Smooth muscle cell (in vitro differentiated cells): ENCODE data around the gene OR11H7. TPM values are rescaled to one million over a fixed set of nuclear protein-coding genes. Genes with fewer than 3 reads are reported as not detected.
"Not testable (repeated sequence)": the region's sequence is repeated elsewhere in the genome, so short reads cannot be mapped to it uniquely, and the experiment has no call there.

Experiments used
- DNase-seq: peaks from one replicate; lab custom pipeline; 2025; ENCODE audit not compliant: unreplicated experiment; lab: John Stamatoyannopoulos, UW
- H2AFZ ChIP-seq: fragments of 200-600 bp; sonication (generic); 2 replicates; pipeline ENCODE4 v1.6.0; 2016; ENCODE audit warnings: antibody characterized with exemption, low read depth, mild to moderate bottlenecking
- H3F3A ChIP-seq: fragments of 200-600 bp; sonication (generic); 2 replicates; pipeline ENCODE4 v1.6.0; 2017; ENCODE audit warnings: antibody characterized with exemption, low read depth
- H3K27ac ChIP-seq: fragments of 200-600 bp; sonication (generic); 2 replicates; pipeline ENCODE4 v1.5.1; 2016; ENCODE audit warnings: low read depth, mild to moderate bottlenecking
- H3K27me3 ChIP-seq: fragments of 200-600 bp; sonication (generic); 2 replicates; pipeline ENCODE4 v1.6.1; 2016; ENCODE audit warnings: low read depth, mild to moderate bottlenecking
- H3K36me3 ChIP-seq: fragments of 200-600 bp; sonication (generic); 2 replicates; pipeline ENCODE4 v1.5.1; 2016; ENCODE audit warnings: low read depth
- H3K4me1 ChIP-seq: fragments of 200-600 bp; sonication (generic); 2 replicates; pipeline ENCODE4 v1.5.1; 2016; ENCODE audit warnings: low read depth
- H3K4me2 ChIP-seq: fragments of 200-600 bp; sonication (generic); 2 replicates; pipeline ENCODE4 v1.6.0; 2016; ENCODE audit warnings: mild to moderate bottlenecking
- H3K4me3 ChIP-seq: fragments of 200-600 bp; sonication (generic); 2 replicates; pipeline ENCODE4 v1.5.1; 2016; ENCODE audit warnings: mild to moderate bottlenecking
- H3K79me2 ChIP-seq: fragments of 200-600 bp; sonication (generic); 2 replicates; pipeline ENCODE4 v1.6.0; 2016; ENCODE audit warnings: low read depth, mild to moderate bottlenecking
- H3K9ac ChIP-seq: fragments of 200-600 bp; sonication (generic); 2 replicates; pipeline ENCODE4 v1.6.0; 2016; ENCODE audit warnings: low read depth
- H3K9me3 ChIP-seq: fragments of 200-600 bp; sonication (generic); replicated peaks from 2 replicates; pipeline ENCODE4 v1.5.1; 2016; ENCODE audit warnings: low read depth
- H4K20me1 ChIP-seq: fragments of 200-600 bp; sonication (generic); 2 replicates; pipeline ENCODE4 v1.6.0; 2016; ENCODE audit warnings: low read depth
- WGBS: methylation state at CpG from one replicate; pipeline ENCODE4 v1.1.7; 2016; ENCODE audit warnings: low lambda C conversion rate; 5-methylcytosine and 5-hydroxymethylcytosine counted together
- polyA plus RNA-seq: library from polyadenylated mRNA; unstranded; fragments of >200 nt; fragmentation: Nextera tagmentation; extraction: Ambion mirVana; gene quantifications from 2 replicates; pipeline ENCODE4 v1.2.1, GENCODE V29; 2016
- total RNA-seq: library from RNA; depleted of rRNA; stranded (reverse); fragments of >200 nt; gene quantifications from 2 replicates; pipeline ENCODE4 v1.2.3, GENCODE V29; 2014
- TF ChIP-seq, protein P1 (sequence below): fragments of 200-600 bp; sonication (generic); IDR thresholded peaks from 2 replicates; pipeline ENCODE4 v1.5.1; 2017; ENCODE audit warnings: borderline replicate concordance, mild to moderate bottlenecking, antibody characterized with exemption; ENCODE audit not compliant: insufficient read depth, poor library complexity, severe bottlenecking

Gene OR11H7
- total and polyA plus RNA-seq, 2 experiments from 2014 or later: not detected

DNA sequence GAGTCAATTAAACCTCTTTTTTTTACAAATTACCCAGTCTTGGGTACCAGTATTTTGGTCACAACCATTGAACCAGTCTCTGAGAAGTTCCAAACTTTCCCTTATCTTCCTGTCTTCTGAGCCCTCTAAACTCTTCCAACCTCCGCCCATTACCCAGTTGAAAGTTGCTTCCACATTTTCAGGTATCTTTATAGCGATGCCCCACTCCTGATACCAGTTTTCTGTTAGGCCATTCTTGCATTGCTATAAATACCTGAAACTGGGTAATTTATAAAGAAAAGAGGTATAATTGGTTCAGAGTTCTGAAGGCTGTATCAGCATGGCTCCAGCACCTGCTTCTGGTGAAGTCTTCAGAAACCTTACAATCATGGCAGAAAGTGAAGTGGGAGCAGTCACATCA lies 45.3 kb downstream of the OR11H7 start:
- Histone ChIP-seq H3K27ac (no peak overlapping the region), H3K27me3 (no peaks in the 10 kb centered on the region), H3K4me1 (no peaks in the 10 kb centered on the region), H3K4me3 (no peak overlapping the region), H3K9me3 (peaks cover 13% of the 10 kb centered on the region), H4K20me1 (no peaks in the 10 kb centered on the region), H3F3A (no peaks in the 10 kb centered on the region), H3K79me2 (no peaks in the 10 kb centered on the region), H2AFZ (no peak overlapping the region), H3K9ac (no peak overlapping the region), H3K36me3 (no peaks in the 10 kb centered on the region), H3K4me2 (no peak overlapping the region)
- TF ChIP-seq, protein P1, sequence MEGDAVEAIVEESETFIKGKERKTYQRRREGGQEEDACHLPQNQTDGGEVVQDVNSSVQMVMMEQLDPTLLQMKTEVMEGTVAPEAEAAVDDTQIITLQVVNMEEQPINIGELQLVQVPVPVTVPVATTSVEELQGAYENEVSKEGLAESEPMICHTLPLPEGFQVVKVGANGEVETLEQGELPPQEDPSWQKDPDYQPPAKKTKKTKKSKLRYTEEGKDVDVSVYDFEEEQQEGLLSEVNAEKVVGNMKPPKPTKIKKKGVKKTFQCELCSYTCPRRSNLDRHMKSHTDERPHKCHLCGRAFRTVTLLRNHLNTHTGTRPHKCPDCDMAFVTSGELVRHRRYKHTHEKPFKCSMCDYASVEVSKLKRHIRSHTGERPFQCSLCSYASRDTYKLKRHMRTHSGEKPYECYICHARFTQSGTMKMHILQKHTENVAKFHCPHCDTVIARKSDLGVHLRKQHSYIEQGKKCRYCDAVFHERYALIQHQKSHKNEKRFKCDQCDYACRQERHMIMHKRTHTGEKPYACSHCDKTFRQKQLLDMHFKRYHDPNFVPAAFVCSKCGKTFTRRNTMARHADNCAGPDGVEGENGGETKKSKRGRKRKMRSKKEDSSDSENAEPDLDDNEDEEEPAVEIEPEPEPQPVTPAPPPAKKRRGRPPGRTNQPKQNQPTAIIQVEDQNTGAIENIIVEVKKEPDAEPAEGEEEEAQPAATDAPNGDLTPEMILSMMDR: no peak
- no peak for DNase-seq
- WGBS: 95% methylated on average over 2 of the region's 2 CpGs

DNA sequence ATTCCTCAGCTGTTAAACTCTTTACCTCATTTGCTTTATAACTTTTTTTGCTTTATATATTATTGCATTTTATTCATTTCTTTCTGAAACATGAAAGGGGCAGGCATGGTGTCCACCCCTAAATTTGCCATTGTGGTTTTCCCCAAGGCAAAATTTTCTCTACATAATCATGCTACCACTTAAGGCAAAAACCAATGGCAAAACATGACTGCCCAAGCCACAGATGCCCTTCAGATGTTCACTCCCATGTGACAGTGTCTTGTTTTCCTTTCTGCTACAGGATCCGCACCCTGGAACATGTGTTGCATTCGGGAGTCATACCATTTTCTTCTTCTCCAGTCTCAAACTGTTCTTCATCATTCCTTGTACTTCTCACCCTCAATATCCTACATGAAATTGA lies 48.6 kb downstream of the OR11H7 start:
- WGBS: 92% methylated on average over 2 of the region's 2 CpGs
- no peaks in the 10 kb centered on the region for H4K20me1 ChIP-seq
- H3K9ac ChIP-seq: no peak overlapping the region
- no peaks in the 10 kb centered on the region for H3F3A ChIP-seq
- no peaks in the 10 kb centered on the region for H3K79me2 ChIP-seq
- no peak overlapping the region for H3K27ac ChIP-seq
- H2AFZ ChIP-seq: no peak overlapping the region
- no peak overlapping the region for H3K4me3 ChIP-seq
- DNase-seq: no peak
- H3K9me3 ChIP-seq: peaks cover 9% of the 10 kb centered on the region
- H3K36me3 ChIP-seq: no peaks in the 10 kb centered on the region
- TF ChIP-seq, protein P1: no peak
- no peaks in the 10 kb centered on the region for H3K27me3 ChIP-seq
- no peak overlapping the region for H3K4me2 ChIP-seq
- no peaks in the 10 kb centered on the region for H3K4me1 ChIP-seq

GRCh38 chr14:20278414-20278813 lies 49.6 kb downstream of the OR11H7 start:
- no peak overlapping the region for H3K9ac ChIP-seq
- H3F3A ChIP-seq: no peaks in the 10 kb centered on the region
- peaks cover 7% of the 10 kb centered on the region for H3K9me3 ChIP-seq
- H4K20me1 ChIP-seq: no peaks in the 10 kb centered on the region
- TF ChIP-seq, protein P1: no peak
- H3K27me3 ChIP-seq: no peaks in the 10 kb centered on the region
- H3K36me3 ChIP-seq: no peaks in the 10 kb centered on the region
- no peak for DNase-seq
- no peaks in the 10 kb centered on the region for H3K4me1 ChIP-seq
- H3K4me2 ChIP-seq: no peak overlapping the region
- H3K4me3 ChIP-seq: no peak overlapping the region
- 75% methylated on average over 1 of the region's 1 CpG for WGBS
- H3K27ac ChIP-seq: no peak overlapping the region
- H3K79me2 ChIP-seq: no peaks in the 10 kb centered on the region
- no peak overlapping the region for H2AFZ ChIP-seq

DNA sequence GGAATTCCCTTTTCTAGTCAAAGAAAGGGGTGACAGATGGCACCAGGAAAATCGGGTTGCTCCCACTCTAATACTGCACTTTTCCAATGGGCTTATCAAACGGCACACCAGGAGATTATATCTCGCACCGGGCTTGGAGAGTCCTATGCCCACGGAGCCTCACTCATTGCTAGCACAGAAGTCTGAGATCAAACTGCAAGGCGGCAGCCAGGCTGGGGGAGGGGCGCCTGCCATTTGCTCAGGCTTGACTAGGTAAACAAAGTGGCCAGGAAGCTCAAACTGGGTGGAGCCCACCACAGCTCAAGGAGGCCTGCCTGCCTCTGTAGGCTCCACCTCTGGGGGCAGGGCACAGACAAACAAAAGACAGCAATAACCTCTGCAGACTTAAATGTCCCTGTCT lies 51.5 kb downstream of the OR11H7 start:
- not testable (repeated sequence) for H3K79me2 ChIP-seq, DNase-seq, H3K9me3 ChIP-seq, H3K4me1 ChIP-seq, H3K9ac ChIP-seq, H4K20me1 ChIP-seq, H3K4me2 ChIP-seq, H3K4me3 ChIP-seq, H2AFZ ChIP-seq, H3K36me3 ChIP-seq, H3K27ac ChIP-seq, H3F3A ChIP-seq, H3K27me3 ChIP-seq
- WGBS: 93% methylated on average over 7 of the region's 7 CpGs

Other genes with a start within 250 kb of the OR11H7 start
- gene OR4Q2, start 226.8 kb upstream of the OR11H7 start, total RNA-seq: not detected in 2 replicates
- not detected in 2 replicates for gene OR4Q2, start 226.8 kb upstream of the OR11H7 start, polyA plus RNA-seq
- gene OR4K14, start 209.7 kb upstream of the OR11H7 start, total RNA-seq: not detected in 2 replicates
- gene OR4K14, start 209.7 kb upstream of the OR11H7 start, polyA plus RNA-seq: not detected in 2 replicates
- not detected in 2 replicates for gene OR4K13, start 192.9 kb upstream of the OR11H7 start, total RNA-seq
- not detected in 2 replicates for gene OR4K13, start 192.9 kb upstream of the OR11H7 start, polyA plus RNA-seq
- gene OR4L1, start 168.9 kb upstream of the OR11H7 start, total RNA-seq: not detected in 2 replicates
- not detected in 2 replicates for gene OR4L1, start 168.9 kb upstream of the OR11H7 start, polyA plus RNA-seq
- not detected in 2 replicates for gene OR4K17, start 118.2 kb upstream of the OR11H7 start, total RNA-seq
- not detected in 2 replicates for gene OR4K17, start 118.2 kb upstream of the OR11H7 start, polyA plus RNA-seq
- not detected in 2 replicates for gene OR4N5, start 90.2 kb upstream of the OR11H7 start, total RNA-seq
- not detected in 2 replicates for gene OR4N5, start 90.2 kb upstream of the OR11H7 start, polyA plus RNA-seq
- gene OR11G2, start 38.1 kb upstream of the OR11H7 start, total RNA-seq: not detected in 2 replicates
- gene OR11G2, start 38.1 kb upstream of the OR11H7 start, polyA plus RNA-seq: not detected in 2 replicates
- not detected in 2 replicates for gene OR11H6, start 5.3 kb upstream of the OR11H7 start, total RNA-seq
- not detected in 2 replicates for gene OR11H6, start 5.3 kb upstream of the OR11H7 start, polyA plus RNA-seq
- gene OR11H4, start 10.3 kb downstream of the OR11H7 start, total RNA-seq: not detected in 2 replicates
- gene OR11H4, start 10.3 kb downstream of the OR11H7 start, polyA plus RNA-seq: not detected in 2 replicates
- 16.3 and 18.7 TPM in 2 replicates for gene TTC5, start 77.0 kb downstream of the OR11H7 start, total RNA-seq
- gene TTC5, start 77.0 kb downstream of the OR11H7 start, polyA plus RNA-seq: 13.4 and 17.9 TPM in 2 replicates
- 65.3 and 70.4 TPM in 2 replicates for gene CCNB1IP1, start 104.3 kb downstream of the OR11H7 start, total RNA-seq
- gene CCNB1IP1, start 104.3 kb downstream of the OR11H7 start, polyA plus RNA-seq: 16.3 and 25.6 TPM in 2 replicates
- 24.0 and 29.2 TPM in 2 replicates for gene PARP2, start 114.7 kb downstream of the OR11H7 start, total RNA-seq
- 37.3 and 38.7 TPM in 2 replicates for gene PARP2, start 114.7 kb downstream of the OR11H7 start, polyA plus RNA-seq
- 10.0 and 10.3 TPM in 2 replicates for gene TEP1, start 184.5 kb downstream of the OR11H7 start, total RNA-seq
- gene TEP1, start 184.5 kb downstream of the OR11H7 start, polyA plus RNA-seq: 3.9 and 4.0 TPM in 2 replicates
- gene KLHL33, start 207.2 kb downstream of the OR11H7 start, total RNA-seq: not detected in 2 replicates
- gene KLHL33, start 207.2 kb downstream of the OR11H7 start, polyA plus RNA-seq: 0.04 and 0.08 TPM in 2 replicates
- gene OSGEP, start 225.8 kb downstream of the OR11H7 start, total RNA-seq: 33.3 and 41.3 TPM in 2 replicates
- 18.4 and 21.7 TPM in 2 replicates for gene OSGEP, start 225.8 kb downstream of the OR11H7 start, polyA plus RNA-seq
- 51.2 and 81.6 TPM in 2 replicates for gene APEX1, start 226.2 kb downstream of the OR11H7 start, total RNA-seq
- gene APEX1, start 226.2 kb downstream of the OR11H7 start, polyA plus RNA-seq: 116 and 118 TPM in 2 replicates
- gene PIP4P1, start 232.5 kb downstream of the OR11H7 start, total RNA-seq: 24.8 and 29.3 TPM in 2 replicates
- 53.8 and 54.9 TPM in 2 replicates for gene PIP4P1, start 232.5 kb downstream of the OR11H7 start, polyA plus RNA-seq
- 49.7 and 52.2 TPM in 2 replicates for gene PNP, start 240.4 kb downstream of the OR11H7 start, total RNA-seq
- 24.2 and 33.4 TPM in 2 replicates for gene PNP, start 240.4 kb downstream of the OR11H7 start, polyA plus RNA-seq